IMR-90 (cell line): ENCODE measurements around the gene CACNA2D3. TPM values are rescaled to one million over a fixed set of nuclear protein-coding genes. Genes with fewer than 3 reads are reported as not detected.

Source experiments
- ATAC-seq: fragments of 200-7000 bp; cut with Tn5 transposase; 2 replicates; pipeline ENCODE4 v1.9.1; 2020; ENCODE audit warnings: low read depth, mild to moderate bottlenecking, moderate library complexity
- BruUV-seq: library from RNA; stranded (reverse); fragments of 400-500 nt; replicated peaks from 2 replicates; lab custom pipeline; 2021; lab: Mats Ljungman, UMichigan
- CTCF ChIA-PET: fragments of 300-600 bp; formaldehyde crosslinking; extraction: SDS; loops from one replicate; lab custom pipeline; 2021; ENCODE audit warnings: antibody characterized with exemption; lab: Yijun Ruan, JAX
- POLR2A ChIA-PET: fragments of 300-600 bp; sonication (Branson Sonifier 250); formaldehyde crosslinking; loops from one replicate; lab custom pipeline; 2022; ENCODE audit warnings: antibody characterized with exemption; ENCODE audit not compliant: unreplicated experiment; lab: Charles Lee
- DNase-seq: peaks from one replicate; pipeline ENCODE4 v3.0.0; 2013
- H2AFZ ChIP-seq: replicated peaks from 2 replicates; pipeline ENCODE3; 2013; ENCODE audit warnings: low read length, mild to moderate bottlenecking; ENCODE audit not compliant: poor library complexity
- H2AK5ac ChIP-seq: 2 replicates; pipeline ENCODE4 v1.6.1; 2013; ENCODE audit warnings: low read depth, low read length, inconsistent platforms
- H2AK9ac ChIP-seq: replicated peaks from 2 replicates; pipeline ENCODE3; 2013; ENCODE audit warnings: mild to moderate bottlenecking, low read depth, low read length, moderate library complexity; ENCODE audit not compliant: poor library complexity
- H2BK120ac ChIP-seq: 2 replicates; pipeline ENCODE4 v1.6.1; 2013; ENCODE audit warnings: low read depth, low read length, inconsistent platforms
- H2BK15ac ChIP-seq: 3 replicates; pipeline ENCODE4 v1.6.1; 2013; ENCODE audit warnings: low read depth, low read length, inconsistent platforms
- H2BK20ac ChIP-seq: 2 replicates; pipeline ENCODE4 v1.6.1; 2013; ENCODE audit warnings: low read depth, mild to moderate bottlenecking, inconsistent platforms, low read length, moderate library complexity
- H2BK5ac ChIP-seq: 2 replicates; pipeline ENCODE4 v1.6.1; 2013; ENCODE audit warnings: mild to moderate bottlenecking, low read depth, low read length, inconsistent platforms; ENCODE audit not compliant: poor library complexity, severe bottlenecking
- H3K14ac ChIP-seq: replicated peaks from 2 replicates; pipeline ENCODE4 v1.6.1; 2013; ENCODE audit warnings: low read depth, low read length, inconsistent platforms
- H3K18ac ChIP-seq: 2 replicates; pipeline ENCODE4 v1.6.1; 2013; ENCODE audit warnings: low read depth, low read length, control low read depth
- H3K23ac ChIP-seq: 2 replicates; pipeline ENCODE4 v1.6.1; 2013; ENCODE audit warnings: low read depth, low read length, inconsistent platforms
- H3K27ac ChIP-seq: 2 replicates; pipeline ENCODE4 v1.5.1; 2013; ENCODE audit warnings: mild to moderate bottlenecking, control low read depth, low read length; ENCODE audit not compliant: insufficient read depth
- H3K27me3 ChIP-seq: 2 replicates; pipeline ENCODE4 v1.6.1; 2013; ENCODE audit warnings: low read length; ENCODE audit not compliant: control insufficient read depth, insufficient read depth
- H3K36me3 ChIP-seq: 2 replicates; pipeline ENCODE4 v1.6.1; 2013; ENCODE audit warnings: low read length, mixed read lengths; ENCODE audit not compliant: control insufficient read depth, insufficient read depth
- H3K4ac ChIP-seq: 2 replicates; pipeline ENCODE4 v1.6.1; 2013; ENCODE audit warnings: low read depth, low read length, inconsistent platforms
- H3K4me1 ChIP-seq: 2 replicates; pipeline ENCODE4 v1.6.1; 2013; ENCODE audit warnings: low read length, mixed read lengths; ENCODE audit not compliant: control insufficient read depth, insufficient read depth
- H3K4me2 ChIP-seq: 2 replicates; pipeline ENCODE4 v1.6.1; 2013; ENCODE audit warnings: low read depth, mild to moderate bottlenecking, control low read depth, low read length, moderate library complexity
- H3K4me3 ChIP-seq: 2 replicates; pipeline ENCODE4 v1.5.1; 2013; ENCODE audit warnings: low read depth, mild to moderate bottlenecking, control low read depth, low read length, moderate library complexity; ENCODE audit not compliant: insufficient read depth
- H3K56ac ChIP-seq: 2 replicates; pipeline ENCODE4 v1.6.1; 2013; ENCODE audit warnings: low read length, inconsistent platforms; ENCODE audit not compliant: insufficient read depth; ENCODE audit errors: extremely low read depth
- H3K79me1 ChIP-seq, 2 experiments: 2 replicates each; pipeline ENCODE4 v1.6.1; 2013; ENCODE audit warnings: low read length in 2 of 2, inconsistent platforms in 1 of 2, low read depth in 1 of 2
- H3K9ac ChIP-seq: 2 replicates; pipeline ENCODE4 v1.6.1; 2013; ENCODE audit warnings: low read depth, low read length, control low read depth
- H3K9me1 ChIP-seq: 2 replicates; pipeline ENCODE4 v1.6.1; 2013; ENCODE audit warnings: low read length, inconsistent platforms; ENCODE audit not compliant: insufficient read depth
- H3K9me3 ChIP-seq: 2 replicates; pipeline ENCODE4 v1.6.1; 2013; ENCODE audit warnings: low read length; ENCODE audit not compliant: control insufficient read depth, insufficient read depth
- H4K20me1 ChIP-seq: 2 replicates; pipeline ENCODE4 v1.6.1; 2013; ENCODE audit warnings: low read length, inconsistent platforms; ENCODE audit not compliant: insufficient read depth
- H4K5ac ChIP-seq: 2 replicates; pipeline ENCODE4 v1.6.1; 2013; ENCODE audit warnings: mild to moderate bottlenecking, low read depth, low read length, control low read depth
- H4K8ac ChIP-seq, 2 experiments: 2 replicates each; pipeline ENCODE4 v1.6.1; 2013; ENCODE audit warnings: low read depth in 2 of 2, low read length in 2 of 2, control low read depth in 1 of 2, inconsistent platforms in 1 of 2
- H4K91ac ChIP-seq: 2 replicates; pipeline ENCODE4 v1.6.1; 2013; ENCODE audit warnings: low read depth, low read length, inconsistent platforms; ENCODE audit not compliant: insufficient read depth
- BHLHE40 ChIP-seq: fragments of 150-350 bp; IDR thresholded peaks from 2 replicates; pipeline ENCODE4 v1.6.1; 2016; ENCODE audit warnings: mild to moderate bottlenecking, low read depth, low read length
- CEBPB ChIP-seq: IDR thresholded peaks from 2 replicates; pipeline ENCODE4 v1.6.1; 2012; ENCODE audit warnings: low read depth, low read length, improper control_type of control experiment
- CHD1 ChIP-seq: IDR thresholded peaks from 2 replicates; pipeline ENCODE4 v1.6.1; 2012; ENCODE audit warnings: low read depth, low read length, improper control_type of control experiment
- FOS ChIP-seq: fragments of 150-350 bp; IDR thresholded peaks from 2 replicates; pipeline ENCODE4 v1.6.1; 2016; ENCODE audit warnings: low read depth, low read length
- MAFK ChIP-seq: IDR thresholded peaks from 2 replicates; pipeline ENCODE4 v1.6.1; 2012; ENCODE audit warnings: low read depth, low read length, improper control_type of control experiment
- MAZ ChIP-seq: IDR thresholded peaks from 2 replicates; pipeline ENCODE4 v1.6.1; 2012; ENCODE audit warnings: low read depth, mild to moderate bottlenecking, low read length, improper control_type of control experiment, moderate library complexity, borderline replicate concordance
- MXI1 ChIP-seq: IDR thresholded peaks from 2 replicates; pipeline ENCODE4 v1.6.1; 2012; ENCODE audit warnings: low read depth, mild to moderate bottlenecking, low read length, moderate library complexity, borderline replicate concordance
- NFE2L2 ChIP-seq: fragments of 150-350 bp; IDR thresholded peaks from 2 replicates; pipeline ENCODE4 v1.6.1; 2016; ENCODE audit warnings: low read depth, mild to moderate bottlenecking, low read length
- POLR2A ChIP-seq: IDR thresholded peaks from 2 replicates; pipeline ENCODE4 v1.6.1; 2012; ENCODE audit warnings: mild to moderate bottlenecking, low read depth, low read length
- RAD21 ChIP-seq: IDR thresholded peaks from 2 replicates; pipeline ENCODE4 v1.6.1; 2012; ENCODE audit warnings: low read length, improper control_type of control experiment
- RCOR1 ChIP-seq: IDR thresholded peaks from 2 replicates; pipeline ENCODE4 v1.6.1; 2012; ENCODE audit warnings: mild to moderate bottlenecking, low read length, improper control_type of control experiment; ENCODE audit not compliant: insufficient replicate concordance
- RFX5 ChIP-seq: IDR thresholded peaks from 2 replicates; pipeline ENCODE4 v1.8.0; 2012; ENCODE audit warnings: low read depth, mild to moderate bottlenecking, low read length, moderate library complexity
- SMC3 ChIP-seq: fragments of 150-350 bp; IDR thresholded peaks from 2 replicates; pipeline ENCODE4 v1.6.1; 2016; ENCODE audit warnings: low read depth, mild to moderate bottlenecking, antibody characterized with exemption, low read length, moderate library complexity
- WGBS, 2 experiments: methylation state at CpG; one replicate each; pipeline versions ENCODE4 v1.1.5 to v1.1.7; 2013; ENCODE audit warnings: missing lambda C conversion rate in 2 of 2; ENCODE audit not compliant: insufficient read length in 1 of 2; ENCODE audit errors: extremely low coverage in 2 of 2; 5-methylcytosine and 5-hydroxymethylcytosine counted together
- dilution Hi-C: fragments of 300-500 bp; cut with HindIII; formaldehyde crosslinking; loops from one replicate; pipeline ENCODE4 v1.14.3; 2018; ENCODE audit warnings: low sequenced_read_pairs; ENCODE audit not compliant: unreplicated experiment
- in situ Hi-C: fragments of 300-500 bp; cut with MboI; formaldehyde crosslinking; loops from 3 replicates; pipeline ENCODE4 v1.14.3; 2019; ENCODE audit warnings: low sequenced_read_pairs, inconsistent platforms, mixed read lengths
- intact Hi-C: fragments of 100-400 bp; cut with micrococcal nuclease; formaldehyde crosslinking; loops from 2 replicates; pipeline ENCODE4 v1.10.0; 2022
- polyA plus RNA-seq, 3 experiments: library from polyadenylated mRNA; depleted of rRNA; stranded (reverse); fragments of >200 nt; gene quantifications; 2 replicates each; pipeline ENCODE4 v1.2.3, GENCODE V29; 2012; ENCODE audit warnings: low replicate concordance in 1 of 3
- total RNA-seq: library from RNA; depleted of rRNA; stranded (reverse); fragments of >200 nt; gene quantifications from 2 replicates; pipeline ENCODE4 v1.2.3, GENCODE V29; 2012
- TF ChIP-seq, protein P1 (sequence below): fragments of 150-350 bp; IDR thresholded peaks from 2 replicates; pipeline ENCODE4 v1.6.1; 2017; ENCODE audit warnings: mild to moderate bottlenecking, antibody characterized with exemption, low read length, low read depth
- TF ChIP-seq, protein P2 (sequence below): conservative IDR thresholded peaks from 2 replicates; pipeline ENCODE4 v1.5.1; 2012; ENCODE audit warnings: mild to moderate bottlenecking, low read depth, low read length, improper control_type of control experiment
- TF ChIP-seq, protein P3 (sequence below): fragments of 150-350 bp; IDR thresholded peaks from 2 replicates; pipeline ENCODE4 v1.6.1; 2016; ENCODE audit warnings: low read depth, mild to moderate bottlenecking, low read length, moderate library complexity, borderline replicate concordance

The CACNA2D3 gene
- total and polyA plus RNA-seq, 2 of the 4 experiments (the other 2 are of a cell fraction), result 0.36 to 0.41 TPM

DNA sequence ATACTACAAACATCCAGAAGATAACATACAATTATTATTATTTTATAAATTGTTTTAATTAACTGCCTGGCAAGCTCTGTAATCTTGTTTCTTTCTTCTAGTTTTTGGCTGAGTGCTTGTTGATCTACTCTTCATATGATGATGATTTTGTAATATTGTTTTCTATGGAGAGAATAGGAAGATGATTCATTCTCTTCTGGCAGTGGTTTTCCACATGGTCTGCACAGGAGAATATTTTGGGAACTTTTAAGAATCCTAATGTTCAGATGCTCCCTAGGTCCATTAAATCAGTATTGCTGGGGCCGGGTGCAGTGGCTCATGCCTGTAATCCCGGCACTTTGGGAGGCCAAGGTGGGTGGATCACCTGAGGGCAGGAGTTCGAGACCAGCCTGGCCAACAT is 37.6 kb downstream of the CACNA2D3 start:
- ChIA-PET CTCF (no interaction called here), POLR2A (no interaction called here)

More for the DNA sequence above, 37.6 kb downstream of the CACNA2D3 start:
- Histone ChIP-seq H2AK9ac (no peak overlapping the region), H3K23ac (no peak overlapping the region), H4K91ac (no peak overlapping the region), H3K4ac (no peak overlapping the region), H4K5ac (no peak overlapping the region), H3K36me3 (no peaks in the 10 kb centered on the region), H3K9ac (no peak overlapping the region), H2BK5ac (no peak overlapping the region), H3K9me1 (no peaks in the 10 kb centered on the region), H2BK20ac (no peak overlapping the region), H3K4me3 (no peak overlapping the region), H3K27ac (no peak overlapping the region), H4K20me1 (no peaks in the 10 kb centered on the region), H3K18ac (no peak overlapping the region), H3K9me3 (peaks cover 27% of the 10 kb centered on the region), H3K4me1 (no peaks in the 10 kb centered on the region), H2AK5ac (no peak overlapping the region), H2BK15ac (no peak overlapping the region), H4K8ac (no peak overlapping the region), H3K56ac (no peak overlapping the region), H2BK120ac (no peak overlapping the region), H3K4me2 (no peak overlapping the region), H3K14ac (no peak overlapping the region), H3K27me3 (no peaks in the 10 kb centered on the region), H2AFZ (no peak overlapping the region), H3K79me1 (no peaks in the 10 kb centered on the region)
- dilution Hi-C loops, result no loop called here
- intact Hi-C loops, result no loop called here
- TF ChIP-seq, protein P1, sequence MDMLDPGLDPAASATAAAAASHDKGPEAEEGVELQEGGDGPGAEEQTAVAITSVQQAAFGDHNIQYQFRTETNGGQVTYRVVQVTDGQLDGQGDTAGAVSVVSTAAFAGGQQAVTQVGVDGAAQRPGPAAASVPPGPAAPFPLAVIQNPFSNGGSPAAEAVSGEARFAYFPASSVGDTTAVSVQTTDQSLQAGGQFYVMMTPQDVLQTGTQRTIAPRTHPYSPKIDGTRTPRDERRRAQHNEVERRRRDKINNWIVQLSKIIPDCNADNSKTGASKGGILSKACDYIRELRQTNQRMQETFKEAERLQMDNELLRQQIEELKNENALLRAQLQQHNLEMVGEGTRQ, result no peak
- no peak for TF ChIP-seq MXI1
- no peak for TF ChIP-seq RCOR1
- TF ChIP-seq CHD1, result no peak
- TF ChIP-seq, protein P2, sequence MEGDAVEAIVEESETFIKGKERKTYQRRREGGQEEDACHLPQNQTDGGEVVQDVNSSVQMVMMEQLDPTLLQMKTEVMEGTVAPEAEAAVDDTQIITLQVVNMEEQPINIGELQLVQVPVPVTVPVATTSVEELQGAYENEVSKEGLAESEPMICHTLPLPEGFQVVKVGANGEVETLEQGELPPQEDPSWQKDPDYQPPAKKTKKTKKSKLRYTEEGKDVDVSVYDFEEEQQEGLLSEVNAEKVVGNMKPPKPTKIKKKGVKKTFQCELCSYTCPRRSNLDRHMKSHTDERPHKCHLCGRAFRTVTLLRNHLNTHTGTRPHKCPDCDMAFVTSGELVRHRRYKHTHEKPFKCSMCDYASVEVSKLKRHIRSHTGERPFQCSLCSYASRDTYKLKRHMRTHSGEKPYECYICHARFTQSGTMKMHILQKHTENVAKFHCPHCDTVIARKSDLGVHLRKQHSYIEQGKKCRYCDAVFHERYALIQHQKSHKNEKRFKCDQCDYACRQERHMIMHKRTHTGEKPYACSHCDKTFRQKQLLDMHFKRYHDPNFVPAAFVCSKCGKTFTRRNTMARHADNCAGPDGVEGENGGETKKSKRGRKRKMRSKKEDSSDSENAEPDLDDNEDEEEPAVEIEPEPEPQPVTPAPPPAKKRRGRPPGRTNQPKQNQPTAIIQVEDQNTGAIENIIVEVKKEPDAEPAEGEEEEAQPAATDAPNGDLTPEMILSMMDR, result no peak
- TF ChIP-seq SMC3, result no peak
- TF ChIP-seq BHLHE40, result no peak
- no peak for TF ChIP-seq CEBPB
- TF ChIP-seq FOS, result no peak
- TF ChIP-seq RAD21, result no peak
- no peak for TF ChIP-seq POLR2A
- TF ChIP-seq MAZ, result no peak
- TF ChIP-seq, protein P3, sequence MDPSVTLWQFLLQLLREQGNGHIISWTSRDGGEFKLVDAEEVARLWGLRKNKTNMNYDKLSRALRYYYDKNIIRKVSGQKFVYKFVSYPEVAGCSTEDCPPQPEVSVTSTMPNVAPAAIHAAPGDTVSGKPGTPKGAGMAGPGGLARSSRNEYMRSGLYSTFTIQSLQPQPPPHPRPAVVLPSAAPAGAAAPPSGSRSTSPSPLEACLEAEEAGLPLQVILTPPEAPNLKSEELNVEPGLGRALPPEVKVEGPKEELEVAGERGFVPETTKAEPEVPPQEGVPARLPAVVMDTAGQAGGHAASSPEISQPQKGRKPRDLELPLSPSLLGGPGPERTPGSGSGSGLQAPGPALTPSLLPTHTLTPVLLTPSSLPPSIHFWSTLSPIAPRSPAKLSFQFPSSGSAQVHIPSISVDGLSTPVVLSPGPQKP, result no peak
- no peak for TF ChIP-seq NFE2L2
- TF ChIP-seq RFX5, result no peak
- no peak for TF ChIP-seq MAFK
- WGBS, 2 experiments, result no CpG with 5 or more reads among the region's 3 CpGs
- ATAC-seq (no peak), DNase-seq (no peak)
- no TSS peak for BruUV-seq
- in situ Hi-C loops, result no loop called here
